ENCODE measurements around the gene CGREF1. TPM values are rescaled to one million over a fixed set of nuclear protein-coding genes. Genes with fewer than 3 reads are reported as not detected.
A peak's percentile ranks its signal among the peaks of the same experiment; 100 is the strongest.

The CGREF1 gene
- total RNA-seq, 1 donor from 2014 or later: 2.2 TPM

- Histone ChIP-seq H3K27ac (peak overlapping the region; percentile 94), H3K36me3 (peaks cover 0 to 17% of the 10 kb centered on the region in 2 donors), H3K4me3 (peak overlapping the region; percentile 89 to 97), H3K27me3 (no peaks in the 10 kb centered on the region), H3K9me3 (no peaks in the 10 kb centered on the region), H3K4me1 (peaks cover 63% of the 10 kb centered on the region)
- DNase-seq (ENCODE audit: extremely low spot score in 2 of 2): peak in 1 of 2 donors; percentile 82
- intact Hi-C loops (cut with DNase I): no loop called here
- TF ChIP-seq POLR2AphosphoS5 (IDR thresholded peaks at IDR 0.05; ENCODE audit: insufficient read depth in 1 of 2, low read depth in 1 of 2): no peak
- no peak for TF ChIP-seq POLR2A (IDR thresholded peaks at IDR 0.05)
- TF ChIP-seq CTCF (IDR thresholded peaks at IDR 0.05): no peak
Measured at GRCh38 chr2:27070653-27071276, 48.2 kb downstream of the CGREF1 start.

GRCh38 chr2:27069961-27070618, 48.8 kb downstream of the CGREF1 start:
- Histone ChIP-seq H3K4me1 (peaks cover 57% of the 10 kb centered on the region), H3K9me3 (no peaks in the 10 kb centered on the region), H3K36me3 (peaks cover 0 to 17% of the 10 kb centered on the region in 2 donors), H3K4me3 (peak overlapping the region; percentile 89 to 97), H3K27ac (peak overlapping the region; percentile 94), H3K27me3 (no peaks in the 10 kb centered on the region)
- DNase-seq (ENCODE audit: extremely low spot score in 2 of 2): no peak
- intact Hi-C loops (cut with DNase I): no loop called here
- no peak for TF ChIP-seq POLR2AphosphoS5 (IDR thresholded peaks at IDR 0.05; ENCODE audit: insufficient read depth in 1 of 2, low read depth in 1 of 2)
- TF ChIP-seq POLR2A (IDR thresholded peaks at IDR 0.05): no peak
- no peak for TF ChIP-seq CTCF (IDR thresholded peaks at IDR 0.05)

- no peak for DNase-seq (ENCODE audit: extremely low spot score in 2 of 2)
- peaks cover 0 to 17% of the 10 kb centered on the region in 2 donors for H3K36me3 ChIP-seq
- TF ChIP-seq POLR2AphosphoS5 (IDR thresholded peaks at IDR 0.05; ENCODE audit: insufficient read depth in 1 of 2, low read depth in 1 of 2) (no peak), CTCF (IDR thresholded peaks at IDR 0.05) (no peak), POLR2A (IDR thresholded peaks at IDR 0.05) (no peak)
Measured at GRCh38 chr2:27069436-27069835, 49.5 kb downstream of the CGREF1 start.

GRCh38 chr2:27067385-27067784, 51.5 kb downstream of the CGREF1 start:
- H3K4me1 ChIP-seq: peaks cover 32% of the 10 kb centered on the region
- intact Hi-C loops (cut with DNase I): no loop called here

More at GRCh38 chr2:27069436-27069835, 49.5 kb downstream of the CGREF1 start:
- peaks cover 50% of the 10 kb centered on the region for H3K4me1 ChIP-seq
- no peaks in the 10 kb centered on the region for H3K27me3 ChIP-seq
- intact Hi-C loops (cut with DNase I): no loop called here
- H3K27ac ChIP-seq: peak overlapping the region; percentile 94
- H3K4me3 ChIP-seq: peak overlapping the region in 1 of 2 donors; percentile 97
- H3K9me3 ChIP-seq: no peaks in the 10 kb centered on the region

More at GRCh38 chr2:27067385-27067784, 51.5 kb downstream of the CGREF1 start:
- no peak for DNase-seq (ENCODE audit: extremely low spot score in 2 of 2)
- H3K27me3 ChIP-seq: no peaks in the 10 kb centered on the region
- H3K4me3 ChIP-seq: no peak overlapping the region
- TF ChIP-seq POLR2A (IDR thresholded peaks at IDR 0.05) (no peak), POLR2AphosphoS5 (IDR thresholded peaks at IDR 0.05; ENCODE audit: insufficient read depth in 1 of 2, low read depth in 1 of 2) (no peak), CTCF (IDR thresholded peaks at IDR 0.05) (no peak)
- H3K27ac ChIP-seq: no peak overlapping the region
- no peaks in the 10 kb centered on the region for H3K9me3 ChIP-seq
- peaks cover 0 to 17% of the 10 kb centered on the region in 2 donors for H3K36me3 ChIP-seq
